ENCODE measurements around the gene PDCD4. TPM values are rescaled to one million over a fixed set of nuclear protein-coding genes. Genes with fewer than 3 reads are reported as not detected.

PDCD4 gene
- total RNA-seq, 1 experiment from 2014 or later: 32.7 TPM

DNA sequence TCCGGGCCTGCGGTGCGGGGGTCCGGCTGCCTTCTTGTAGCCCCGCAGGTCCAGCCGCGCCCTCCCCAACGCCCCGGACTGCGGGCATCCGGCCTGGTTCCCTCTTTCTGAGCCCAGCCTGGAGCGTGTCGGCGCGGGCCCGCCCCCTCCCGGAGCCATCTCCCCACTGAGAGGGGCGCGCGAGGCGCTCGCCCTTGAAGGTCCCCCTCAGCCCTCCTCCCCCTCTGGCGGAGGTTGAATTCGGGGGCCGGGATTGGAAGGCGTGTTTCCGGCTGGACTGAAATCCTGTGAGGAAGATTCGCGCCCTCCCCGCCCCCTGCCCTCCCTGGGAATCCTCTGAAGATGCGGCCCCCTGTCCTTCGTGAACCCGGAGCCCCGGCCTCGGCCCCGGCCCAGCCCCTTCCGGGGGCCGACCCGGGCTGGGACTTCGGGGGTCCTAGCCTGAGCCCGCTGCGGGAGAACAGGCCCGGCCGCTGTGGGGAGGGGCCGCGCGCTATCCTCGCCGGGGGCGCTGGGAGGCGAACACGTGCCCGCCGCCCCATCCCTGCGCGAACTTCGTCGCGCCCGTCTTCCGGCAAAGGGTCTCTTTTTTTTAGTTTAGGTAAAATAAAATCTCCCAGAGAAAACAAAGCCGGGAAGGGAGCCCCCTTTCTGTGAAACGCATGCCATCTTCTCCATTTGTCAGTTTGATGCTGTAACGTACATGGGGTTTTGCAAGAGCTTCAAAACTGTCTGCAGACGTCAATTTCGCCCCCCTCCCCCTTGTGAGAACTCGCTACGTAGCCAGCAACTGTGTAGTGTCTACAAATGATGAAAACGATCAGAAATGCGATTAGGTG lies 636 bp downstream of the PDCD4 start (continued):
- TF ChIP-seq, protein P1, sequence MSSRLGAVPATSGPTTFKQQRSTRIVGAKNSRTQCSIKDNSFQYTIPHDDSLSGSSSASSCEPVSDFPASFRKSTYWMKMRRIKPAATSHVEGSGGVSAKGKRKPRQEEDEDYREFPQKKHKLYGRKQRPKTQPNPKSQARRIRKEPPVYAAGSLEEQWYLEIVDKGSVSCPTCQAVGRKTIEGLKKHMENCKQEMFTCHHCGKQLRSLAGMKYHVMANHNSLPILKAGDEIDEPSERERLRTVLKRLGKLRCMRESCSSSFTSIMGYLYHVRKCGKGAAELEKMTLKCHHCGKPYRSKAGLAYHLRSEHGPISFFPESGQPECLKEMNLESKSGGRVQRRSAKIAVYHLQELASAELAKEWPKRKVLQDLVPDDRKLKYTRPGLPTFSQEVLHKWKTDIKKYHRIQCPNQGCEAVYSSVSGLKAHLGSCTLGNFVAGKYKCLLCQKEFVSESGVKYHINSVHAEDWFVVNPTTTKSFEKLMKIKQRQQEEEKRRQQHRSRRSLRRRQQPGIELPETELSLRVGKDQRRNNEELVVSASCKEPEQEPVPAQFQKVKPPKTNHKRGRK (CRISPR knock-in tag; IDR thresholded peaks at IDR 0.05; ENCODE audit: borderline replicate concordance): no peak
- TF ChIP-seq, protein P2, sequence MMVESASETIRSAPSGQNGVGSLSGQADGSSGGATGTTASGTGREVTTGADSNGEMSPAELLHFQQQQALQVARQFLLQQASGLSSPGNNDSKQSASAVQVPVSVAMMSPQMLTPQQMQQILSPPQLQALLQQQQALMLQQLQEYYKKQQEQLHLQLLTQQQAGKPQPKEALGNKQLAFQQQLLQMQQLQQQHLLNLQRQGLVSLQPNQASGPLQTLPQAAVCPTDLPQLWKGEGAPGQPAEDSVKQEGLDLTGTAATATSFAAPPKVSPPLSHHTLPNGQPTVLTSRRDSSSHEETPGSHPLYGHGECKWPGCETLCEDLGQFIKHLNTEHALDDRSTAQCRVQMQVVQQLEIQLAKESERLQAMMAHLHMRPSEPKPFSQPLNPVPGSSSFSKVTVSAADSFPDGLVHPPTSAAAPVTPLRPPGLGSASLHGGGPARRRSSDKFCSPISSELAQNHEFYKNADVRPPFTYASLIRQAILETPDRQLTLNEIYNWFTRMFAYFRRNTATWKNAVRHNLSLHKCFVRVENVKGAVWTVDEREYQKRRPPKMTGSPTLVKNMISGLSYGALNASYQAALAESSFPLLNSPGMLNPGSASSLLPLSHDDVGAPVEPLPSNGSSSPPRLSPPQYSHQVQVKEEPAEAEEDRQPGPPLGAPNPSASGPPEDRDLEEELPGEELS (CRISPR knock-in tag; IDR thresholded peaks at IDR 0.05): peak; percentile 58; the same call in 1 of the 2 replicates
- TF ChIP-seq, protein P3, sequence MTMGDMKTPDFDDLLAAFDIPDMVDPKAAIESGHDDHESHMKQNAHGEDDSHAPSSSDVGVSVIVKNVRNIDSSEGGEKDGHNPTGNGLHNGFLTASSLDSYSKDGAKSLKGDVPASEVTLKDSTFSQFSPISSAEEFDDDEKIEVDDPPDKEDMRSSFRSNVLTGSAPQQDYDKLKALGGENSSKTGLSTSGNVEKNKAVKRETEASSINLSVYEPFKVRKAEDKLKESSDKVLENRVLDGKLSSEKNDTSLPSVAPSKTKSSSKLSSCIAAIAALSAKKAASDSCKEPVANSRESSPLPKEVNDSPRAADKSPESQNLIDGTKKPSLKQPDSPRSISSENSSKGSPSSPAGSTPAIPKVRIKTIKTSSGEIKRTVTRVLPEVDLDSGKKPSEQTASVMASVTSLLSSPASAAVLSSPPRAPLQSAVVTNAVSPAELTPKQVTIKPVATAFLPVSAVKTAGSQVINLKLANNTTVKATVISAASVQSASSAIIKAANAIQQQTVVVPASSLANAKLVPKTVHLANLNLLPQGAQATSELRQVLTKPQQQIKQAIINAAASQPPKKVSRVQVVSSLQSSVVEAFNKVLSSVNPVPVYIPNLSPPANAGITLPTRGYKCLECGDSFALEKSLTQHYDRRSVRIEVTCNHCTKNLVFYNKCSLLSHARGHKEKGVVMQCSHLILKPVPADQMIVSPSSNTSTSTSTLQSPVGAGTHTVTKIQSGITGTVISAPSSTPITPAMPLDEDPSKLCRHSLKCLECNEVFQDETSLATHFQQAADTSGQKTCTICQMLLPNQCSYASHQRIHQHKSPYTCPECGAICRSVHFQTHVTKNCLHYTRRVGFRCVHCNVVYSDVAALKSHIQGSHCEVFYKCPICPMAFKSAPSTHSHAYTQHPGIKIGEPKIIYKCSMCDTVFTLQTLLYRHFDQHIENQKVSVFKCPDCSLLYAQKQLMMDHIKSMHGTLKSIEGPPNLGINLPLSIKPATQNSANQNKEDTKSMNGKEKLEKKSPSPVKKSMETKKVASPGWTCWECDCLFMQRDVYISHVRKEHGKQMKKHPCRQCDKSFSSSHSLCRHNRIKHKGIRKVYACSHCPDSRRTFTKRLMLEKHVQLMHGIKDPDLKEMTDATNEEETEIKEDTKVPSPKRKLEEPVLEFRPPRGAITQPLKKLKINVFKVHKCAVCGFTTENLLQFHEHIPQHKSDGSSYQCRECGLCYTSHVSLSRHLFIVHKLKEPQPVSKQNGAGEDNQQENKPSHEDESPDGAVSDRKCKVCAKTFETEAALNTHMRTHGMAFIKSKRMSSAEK (CRISPR knock-in tag; IDR thresholded peaks at IDR 0.05; ENCODE audit: borderline replicate concordance): no peak
- TF ChIP-seq, protein P4, sequence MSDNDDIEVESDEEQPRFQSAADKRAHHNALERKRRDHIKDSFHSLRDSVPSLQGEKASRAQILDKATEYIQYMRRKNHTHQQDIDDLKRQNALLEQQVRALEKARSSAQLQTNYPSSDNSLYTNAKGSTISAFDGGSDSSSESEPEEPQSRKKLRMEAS (CRISPR knock-in tag; IDR thresholded peaks at IDR 0.05): peak; percentile 88
- TF ChIP-seq SP1 (CRISPR knock-in tag; conservative IDR thresholded peaks at IDR 0.05) (0 out of 2 replicates have a peak, but pooled peaks have one; percentile 21), CBFB (CRISPR knock-in tag; IDR thresholded peaks at IDR 0.05; ENCODE audit: low read depth) (no peak), ZNF232 (CRISPR knock-in tag; IDR thresholded peaks at IDR 0.05) (0 out of 2 replicates have a peak, but pooled peaks have one; percentile 60), ZNF423 (CRISPR knock-in tag; IDR thresholded peaks at IDR 0.05) (no peak), KAT7 (CRISPR knock-in tag; IDR thresholded peaks at IDR 0.05; ENCODE audit: borderline replicate concordance) (no peak), ZNF396 (CRISPR knock-in tag; IDR thresholded peaks at IDR 0.05; ENCODE audit: borderline replicate concordance) (no peak), GRHL2 (CRISPR knock-in tag; IDR thresholded peaks at IDR 0.05; ENCODE audit: insufficient replicate concordance, severe bottlenecking) (no peak), OVOL2 (CRISPR knock-in tag; IDR thresholded peaks at IDR 0.05; ENCODE audit: borderline replicate concordance) (no peak), MXD4 (CRISPR knock-in tag; IDR thresholded peaks at IDR 0.05; ENCODE audit: borderline replicate concordance) (no peak), CREM (CRISPR knock-in tag; IDR thresholded peaks at IDR 0.05) (0 out of 2 replicates have a peak, but pooled peaks have one; percentile 53), GABPB1 (CRISPR knock-in tag; IDR thresholded peaks at IDR 0.05) (peak; percentile 21; the same call in 1 of the 2 replicates), SMAD3 (CRISPR knock-in tag; IDR thresholded peaks at IDR 0.05; ENCODE audit: borderline replicate concordance) (0 out of 2 replicates have a peak, but pooled peaks have one; percentile 44)
- TF ChIP-seq, protein P5, sequence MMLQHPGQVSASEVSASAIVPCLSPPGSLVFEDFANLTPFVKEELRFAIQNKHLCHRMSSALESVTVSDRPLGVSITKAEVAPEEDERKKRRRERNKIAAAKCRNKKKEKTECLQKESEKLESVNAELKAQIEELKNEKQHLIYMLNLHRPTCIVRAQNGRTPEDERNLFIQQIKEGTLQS (CRISPR knock-in tag; conservative IDR thresholded peaks at IDR 0.05): no peak
- TF ChIP-seq, protein P6, sequence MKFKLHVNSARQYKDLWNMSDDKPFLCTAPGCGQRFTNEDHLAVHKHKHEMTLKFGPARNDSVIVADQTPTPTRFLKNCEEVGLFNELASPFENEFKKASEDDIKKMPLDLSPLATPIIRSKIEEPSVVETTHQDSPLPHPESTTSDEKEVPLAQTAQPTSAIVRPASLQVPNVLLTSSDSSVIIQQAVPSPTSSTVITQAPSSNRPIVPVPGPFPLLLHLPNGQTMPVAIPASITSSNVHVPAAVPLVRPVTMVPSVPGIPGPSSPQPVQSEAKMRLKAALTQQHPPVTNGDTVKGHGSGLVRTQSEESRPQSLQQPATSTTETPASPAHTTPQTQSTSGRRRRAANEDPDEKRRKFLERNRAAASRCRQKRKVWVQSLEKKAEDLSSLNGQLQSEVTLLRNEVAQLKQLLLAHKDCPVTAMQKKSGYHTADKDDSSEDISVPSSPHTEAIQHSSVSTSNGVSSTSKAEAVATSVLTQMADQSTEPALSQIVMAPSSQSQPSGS (CRISPR knock-in tag; IDR thresholded peaks at IDR 0.05; ENCODE audit: borderline replicate concordance, low read depth): no peak
- TF ChIP-seq, protein P7, sequence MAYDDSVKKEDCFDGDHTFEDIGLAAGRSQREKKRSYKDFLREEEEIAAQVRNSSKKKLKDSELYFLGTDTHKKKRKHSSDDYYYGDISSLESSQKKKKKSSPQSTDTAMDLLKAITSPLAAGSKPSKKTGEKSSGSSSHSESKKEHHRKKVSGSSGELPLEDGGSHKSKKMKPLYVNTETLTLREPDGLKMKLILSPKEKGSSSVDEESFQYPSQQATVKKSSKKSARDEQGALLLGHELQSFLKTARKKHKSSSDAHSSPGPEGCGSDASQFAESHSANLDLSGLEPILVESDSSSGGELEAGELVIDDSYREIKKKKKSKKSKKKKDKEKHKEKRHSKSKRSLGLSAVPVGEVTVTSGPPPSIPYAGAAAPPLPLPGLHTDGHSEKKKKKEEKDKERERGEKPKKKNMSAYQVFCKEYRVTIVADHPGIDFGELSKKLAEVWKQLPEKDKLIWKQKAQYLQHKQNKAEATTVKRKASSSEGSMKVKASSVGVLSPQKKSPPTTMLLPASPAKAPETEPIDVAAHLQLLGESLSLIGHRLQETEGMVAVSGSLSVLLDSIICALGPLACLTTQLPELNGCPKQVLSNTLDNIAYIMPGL (CRISPR knock-in tag; IDR thresholded peaks at IDR 0.05): peak; percentile 46; the same call in 1 of the 2 replicates
- TF ChIP-seq, protein P8, sequence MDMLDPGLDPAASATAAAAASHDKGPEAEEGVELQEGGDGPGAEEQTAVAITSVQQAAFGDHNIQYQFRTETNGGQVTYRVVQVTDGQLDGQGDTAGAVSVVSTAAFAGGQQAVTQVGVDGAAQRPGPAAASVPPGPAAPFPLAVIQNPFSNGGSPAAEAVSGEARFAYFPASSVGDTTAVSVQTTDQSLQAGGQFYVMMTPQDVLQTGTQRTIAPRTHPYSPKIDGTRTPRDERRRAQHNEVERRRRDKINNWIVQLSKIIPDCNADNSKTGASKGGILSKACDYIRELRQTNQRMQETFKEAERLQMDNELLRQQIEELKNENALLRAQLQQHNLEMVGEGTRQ (CRISPR knock-in tag; IDR thresholded peaks at IDR 0.05): peak; percentile 76

All from WTC11 (cell line).